HuH-7.5 (cell line): ENCODE measurements around the gene XXYLT1.
"Not testable (repeated sequence)": the region's sequence is repeated elsewhere in the genome, so short reads cannot be mapped to it uniquely, and the experiment has no call there.

ENCODE experiments used
- DNase-seq: peaks from one replicate; pipeline ENCODE4 v3.0.0; 2011; ENCODE audit warnings: low spot score

XXYLT1 gene

DNA sequence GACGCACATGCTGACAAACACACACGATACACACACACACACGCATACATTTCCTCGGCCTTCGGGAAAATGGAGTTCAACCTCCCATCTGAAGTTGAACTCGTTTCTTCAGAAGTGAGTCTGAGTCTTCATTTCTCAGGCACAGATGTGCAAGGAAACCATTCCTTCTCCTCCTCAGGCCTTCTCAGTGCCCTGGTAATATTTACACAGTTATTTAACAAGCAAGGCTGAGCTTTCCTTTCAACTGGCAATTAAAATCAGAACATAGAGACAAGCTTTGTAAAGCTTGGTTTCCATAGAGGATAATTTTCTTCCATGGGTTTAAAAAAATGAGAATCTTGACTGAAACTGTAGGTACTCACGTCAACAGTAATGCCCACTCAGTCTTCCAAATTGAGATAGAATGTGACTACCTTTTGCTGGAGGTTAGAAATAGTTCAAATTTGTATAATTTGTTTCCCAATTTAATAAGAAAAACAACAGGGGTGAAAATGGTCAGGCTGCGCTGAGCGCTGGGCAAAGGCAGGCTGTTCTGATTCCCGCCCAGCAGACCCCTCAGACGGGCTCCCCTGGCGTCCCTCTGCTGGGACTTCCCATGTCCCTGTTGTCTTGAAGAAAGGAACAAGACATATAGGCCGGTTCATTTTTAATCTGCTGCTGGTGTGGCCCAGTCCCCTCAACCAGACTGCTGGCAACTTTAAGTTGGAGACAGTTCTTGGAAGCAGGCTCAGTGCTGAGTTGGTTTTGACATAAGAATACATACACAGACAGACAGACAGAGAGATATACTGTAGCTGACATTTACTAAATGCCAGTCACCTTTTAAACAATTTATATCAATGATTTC, 174.3 kb downstream of the XXYLT1 start:
- no peak for DNase-seq

GRCh38 chr3:195096053-195096452, 174.9 kb downstream of the XXYLT1 start:
- no peak for DNase-seq

- no peak for DNase-seq
Observed at GRCh38 chr3:195095704-195096036, 175.3 kb downstream of the XXYLT1 start.

- DNase-seq, result no peak
Observed at GRCh38 chr3:195095035-195095703, 175.8 kb downstream of the XXYLT1 start.

DNA sequence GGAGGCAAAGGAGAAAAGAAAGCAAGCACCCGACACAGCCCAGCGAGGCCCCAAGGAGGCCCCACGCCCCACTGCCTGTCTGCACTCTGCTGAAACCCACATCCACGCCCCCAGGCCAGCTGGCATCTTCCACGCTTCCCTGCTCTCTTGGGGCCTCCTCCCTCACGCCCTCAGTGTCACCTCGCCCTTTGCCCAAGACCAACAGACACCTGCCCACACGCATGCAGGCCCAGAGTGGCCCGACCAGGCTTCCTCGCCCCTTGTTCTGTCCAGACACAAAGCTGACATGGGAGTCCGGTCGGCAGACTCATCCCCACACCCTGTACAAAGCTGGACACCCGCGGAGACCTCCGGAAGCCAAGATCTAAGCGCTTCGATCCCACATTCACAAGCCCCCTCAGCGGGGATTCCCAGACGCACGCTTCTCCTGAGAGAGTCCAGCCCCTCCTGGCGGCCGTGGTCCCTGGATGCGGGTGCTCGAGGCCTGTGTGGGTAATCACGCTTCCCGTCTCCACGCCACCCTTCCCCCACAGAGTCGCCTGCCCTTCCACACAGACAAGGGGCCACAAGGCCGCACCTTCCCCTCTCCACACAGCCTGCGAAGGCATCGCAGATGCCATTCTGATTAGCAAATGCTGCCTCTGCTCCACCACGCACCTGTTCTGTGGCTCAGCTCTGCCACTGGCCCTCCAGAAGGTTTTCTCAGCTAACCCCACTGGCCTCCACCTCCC, 176.6 kb downstream of the XXYLT1 start:
- DNase-seq, result no peak

GRCh38 chr3:195093731-195094130, 177.2 kb downstream of the XXYLT1 start:
- no peak for DNase-seq

DNA sequence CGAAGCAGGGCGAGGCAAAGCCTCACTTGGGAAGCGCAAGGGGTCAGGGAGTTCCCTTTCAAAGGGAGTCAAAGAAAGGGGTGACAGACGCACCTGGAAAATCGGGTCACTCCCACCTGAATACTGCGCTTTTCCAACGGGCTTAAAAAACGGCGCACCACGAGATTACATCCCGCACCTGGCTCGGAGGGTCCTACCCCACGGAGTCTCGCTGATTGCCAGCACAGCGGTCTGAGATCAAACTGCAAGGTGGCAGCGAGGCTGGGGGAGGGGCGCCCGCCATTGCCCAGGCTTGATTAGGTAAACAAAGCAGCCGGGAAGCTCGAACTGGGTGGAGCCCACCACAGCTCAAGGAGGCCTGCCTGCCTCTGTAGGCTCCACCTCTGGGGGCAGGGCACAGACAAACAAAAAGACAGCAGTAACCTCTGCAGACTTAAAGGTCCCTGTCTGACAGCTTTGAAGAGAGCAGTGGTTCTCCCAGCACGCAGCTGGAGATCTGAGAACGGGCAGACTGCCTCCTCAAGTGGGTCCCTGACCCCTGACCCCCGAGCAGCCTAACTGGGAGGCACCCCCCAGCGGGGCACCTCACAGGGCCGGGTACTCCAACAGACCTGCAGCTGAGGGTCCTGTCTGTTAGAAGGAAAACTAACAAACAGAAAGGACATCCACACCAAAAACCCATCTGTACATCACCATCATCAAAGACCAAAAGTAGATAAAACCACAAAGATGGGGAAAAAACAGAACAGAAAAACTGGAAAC, 182.9 kb downstream of the XXYLT1 start:
- not testable (repeated sequence) for DNase-seq

GRCh38 chr3:195087328-195087727, 183.6 kb downstream of the XXYLT1 start:
- no peak for DNase-seq

- no peak for DNase-seq
Observed at GRCh38 chr3:195086885-195087284, 184.1 kb downstream of the XXYLT1 start.

DNA sequence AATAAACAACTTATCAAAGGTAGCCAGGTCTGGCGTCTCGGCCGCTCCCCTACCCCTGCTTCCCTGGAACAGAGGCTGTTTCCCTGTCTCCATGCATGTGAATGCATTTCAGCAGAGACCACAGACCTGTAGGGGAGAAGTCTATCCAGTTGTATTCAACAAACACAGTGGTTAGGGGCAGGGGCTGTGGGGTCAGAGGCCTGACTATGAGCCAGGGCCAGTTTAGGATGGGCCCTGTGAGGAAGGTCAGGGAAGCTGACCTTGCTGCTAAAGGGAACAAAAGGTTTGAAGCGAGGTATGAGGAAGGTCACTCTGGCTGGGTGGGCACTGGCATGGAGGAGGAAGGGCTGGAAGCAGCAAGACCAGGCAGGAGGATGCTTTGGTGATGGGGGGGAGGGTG, 184.6 kb downstream of the XXYLT1 start:
- DNase-seq, result no peak

GRCh38 chr3:195085356-195086130, 185.4 kb downstream of the XXYLT1 start:
- no peak for DNase-seq

DNA sequence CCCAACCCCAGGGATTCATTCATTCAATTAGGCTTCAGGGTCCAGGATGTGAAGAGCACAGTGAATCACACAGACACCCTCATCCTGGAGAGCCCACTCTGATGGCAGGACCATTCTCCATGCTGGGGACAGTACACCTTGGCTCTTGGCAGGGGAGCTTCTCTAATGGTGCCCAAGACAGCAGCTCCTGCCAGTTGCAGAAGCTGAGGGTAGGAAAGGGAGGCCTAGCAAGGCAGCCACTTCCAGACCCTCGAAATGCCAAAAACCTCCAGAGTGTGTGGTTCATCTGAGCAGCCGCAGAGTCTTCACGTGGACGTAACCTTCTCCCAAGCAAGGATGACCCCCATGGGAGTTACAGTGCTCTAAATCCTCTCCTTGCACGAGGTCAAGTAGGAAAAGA, 186.2 kb downstream of the XXYLT1 start:
- DNase-seq, result no peak

- no peak for DNase-seq
Observed at GRCh38 chr3:195083659-195084058, 187.3 kb downstream of the XXYLT1 start.

DNA sequence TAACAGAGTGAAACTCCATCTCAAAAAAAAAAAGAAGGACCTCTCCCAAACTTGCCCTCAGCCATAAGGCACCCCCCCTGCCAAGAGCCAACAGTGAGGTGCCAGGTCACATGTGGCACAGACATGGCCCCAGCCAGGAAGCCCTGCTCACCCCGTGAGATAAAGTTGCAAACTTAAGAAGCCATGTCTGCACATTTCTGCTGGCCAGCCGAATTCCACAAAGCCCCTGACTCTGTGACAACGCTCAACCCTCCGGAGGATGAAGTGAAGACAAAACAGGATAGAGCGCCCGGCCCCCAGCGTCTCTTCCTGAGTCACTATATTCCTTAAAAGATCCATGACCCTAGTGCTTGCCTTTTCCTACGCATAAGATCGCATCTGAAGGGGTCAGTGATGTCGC, 188.1 kb downstream of the XXYLT1 start:
- DNase-seq, result no peak

DNA sequence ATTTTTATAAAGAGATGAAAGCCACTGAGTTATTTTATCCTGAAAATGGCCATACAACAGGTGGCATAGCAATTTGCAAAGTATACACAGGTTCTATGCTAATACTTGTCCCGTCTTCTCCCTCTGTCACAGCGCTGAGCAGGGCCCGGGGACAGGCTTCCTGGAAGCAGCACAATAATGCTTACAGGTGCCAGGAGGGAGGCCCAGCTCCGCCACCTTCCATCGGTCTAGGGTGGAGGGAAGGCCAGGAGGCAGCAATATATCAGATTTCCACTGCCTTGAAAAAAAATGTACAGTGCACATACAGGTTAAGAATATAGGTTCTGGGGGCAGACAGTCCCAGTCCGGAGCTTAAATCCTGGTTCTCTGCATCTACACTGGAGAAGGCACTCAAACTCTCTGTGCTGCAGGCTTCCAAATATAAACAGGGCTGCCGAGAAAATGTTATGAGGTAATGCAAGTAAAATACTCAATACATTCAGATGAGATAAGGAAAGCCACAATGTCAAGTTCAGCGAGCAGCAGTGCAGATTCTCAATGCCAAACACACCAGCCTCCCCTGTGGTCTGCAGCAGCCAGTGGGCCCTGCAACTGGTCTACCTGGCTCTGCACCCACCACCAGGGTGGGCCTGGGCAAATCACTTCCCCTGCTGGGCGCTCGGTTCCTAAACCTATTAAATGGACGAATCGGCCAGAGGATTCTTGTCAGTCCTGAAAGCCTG, 189.6 kb downstream of the XXYLT1 start:
- no peak for DNase-seq

- DNase-seq, result no peak
Observed at GRCh38 chr3:195080571-195081151, 190.3 kb downstream of the XXYLT1 start.

GRCh38 chr3:195080125-195080524, 190.8 kb downstream of the XXYLT1 start:
- DNase-seq, result no peak

- DNase-seq, result no peak
Observed at GRCh38 chr3:195079636-195080035, 191.3 kb downstream of the XXYLT1 start.

- no peak for DNase-seq
Observed at GRCh38 chr3:195078891-195079440, 192.0 kb downstream of the XXYLT1 start.
